GM18868 (cell line): ENCODE results near the gene PDE10A.
A peak's percentile ranks its signal among the peaks of the same experiment; 100 is the strongest.

ENCODE experiments used
- ATAC-seq: cut with Tn5 transposase; IDR thresholded peaks from one replicate; pipeline ENCODE4 v1.9.1; 2021; ENCODE audit warnings: mild to moderate bottlenecking, moderate library complexity; ENCODE audit not compliant: unreplicated experiment

PDE10A gene

DNA sequence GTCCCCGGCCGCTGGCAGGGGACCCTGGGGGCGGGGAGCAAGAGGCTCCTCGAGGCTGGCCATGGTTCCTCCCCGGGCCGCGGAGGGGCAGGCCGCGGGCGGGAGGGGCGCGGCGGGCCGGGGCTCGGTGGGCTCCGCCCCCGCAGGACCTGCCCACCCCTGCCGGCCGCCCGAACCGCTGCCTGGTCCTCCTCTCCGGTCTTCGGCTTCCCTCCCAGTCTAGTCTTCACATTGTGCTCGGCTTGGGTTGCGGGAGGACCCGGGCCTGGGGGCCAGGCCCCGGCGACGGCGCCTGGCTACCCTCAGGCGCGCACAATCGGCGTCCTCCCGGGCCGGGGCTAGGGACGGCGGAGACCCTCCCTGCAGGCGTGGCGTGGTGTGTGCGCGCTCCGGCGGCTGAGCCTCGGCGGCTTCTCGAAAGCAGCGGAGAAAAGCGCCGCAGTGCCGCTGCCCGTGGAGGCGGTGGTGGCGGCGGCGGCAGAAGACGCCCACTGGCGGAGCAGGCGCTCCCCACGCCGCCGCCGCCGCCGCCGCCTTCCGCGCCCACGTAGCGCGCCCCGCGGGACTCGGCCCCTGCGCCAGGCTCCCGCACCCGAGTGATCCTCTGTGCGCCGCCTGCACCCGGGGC lies at the start of gene PDE10A:
PDE10A (minus strand) TSS at position 493 of the 628 bp plus-strand sequence; CDS start at position 63, 430 bp downstream.
- ATAC-seq, result no peak

DNA sequence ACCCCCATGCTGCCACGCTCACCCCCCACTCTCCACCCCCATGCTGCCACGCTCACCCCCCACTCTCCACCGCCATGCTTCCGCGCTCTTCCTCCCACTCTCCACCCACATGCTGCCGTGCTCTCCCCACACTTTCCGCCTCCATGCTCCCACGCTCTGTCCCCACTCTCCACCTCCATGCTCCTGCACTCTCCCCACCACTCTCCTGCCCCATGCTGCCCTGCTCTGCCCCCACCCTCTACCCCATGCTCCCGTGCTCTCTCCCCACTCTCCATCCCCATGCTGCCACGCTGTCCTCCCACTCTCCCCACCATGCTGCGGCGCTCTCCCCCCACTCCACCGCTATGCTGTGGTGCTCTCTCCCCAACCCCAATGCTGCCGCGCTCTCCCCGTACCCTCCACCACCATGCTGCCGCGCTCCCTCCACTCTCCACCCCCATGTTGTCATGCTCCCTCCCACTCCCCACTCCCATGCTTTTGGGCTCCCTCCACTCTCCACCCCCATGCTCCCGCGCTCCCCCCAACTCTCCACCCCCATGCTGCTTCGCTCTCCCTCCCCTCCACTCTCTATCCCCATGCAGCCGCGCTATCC lies 46.0 kb upstream of the PDE10A start:
- ATAC-seq, result no peak

DNA sequence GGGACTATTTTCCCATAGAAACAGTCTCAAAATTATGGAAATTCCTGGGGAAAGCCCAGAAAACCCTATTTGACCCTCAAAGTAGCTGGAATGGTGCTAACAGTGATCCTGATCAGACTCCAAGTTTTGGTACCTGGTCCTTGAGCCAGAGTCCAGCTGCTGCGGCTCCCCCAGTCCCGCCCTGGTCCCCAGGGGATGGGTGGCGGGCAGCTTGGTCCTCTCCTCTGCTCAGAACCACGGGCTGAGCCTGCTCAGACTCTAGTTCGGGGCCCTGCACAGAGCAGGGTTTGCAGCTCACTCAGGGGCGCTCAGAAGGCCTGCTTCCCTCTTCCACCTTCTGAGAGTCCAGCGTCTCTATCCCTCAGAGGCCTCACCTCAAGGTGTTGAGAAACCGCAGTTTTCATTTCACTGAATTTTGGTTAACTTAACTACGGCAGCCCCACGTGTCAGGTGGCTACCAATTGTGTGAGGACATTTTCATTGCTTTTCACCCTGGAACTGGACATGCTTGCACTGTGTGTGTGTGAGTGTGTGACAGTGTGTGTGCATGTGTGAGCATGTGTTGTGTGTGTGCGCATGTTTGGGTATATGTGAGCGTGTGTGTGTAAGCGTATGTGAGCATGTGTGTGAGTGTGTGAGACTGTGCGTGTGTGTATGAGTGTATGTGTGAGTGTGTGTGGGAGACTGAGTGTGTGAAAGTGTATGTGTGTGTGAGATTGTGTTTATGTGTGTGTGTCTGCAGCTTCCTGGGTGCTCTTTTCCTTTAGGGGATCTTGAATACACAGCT lies 44.2 kb upstream of the PDE10A start:
- no peak for ATAC-seq

DNA sequence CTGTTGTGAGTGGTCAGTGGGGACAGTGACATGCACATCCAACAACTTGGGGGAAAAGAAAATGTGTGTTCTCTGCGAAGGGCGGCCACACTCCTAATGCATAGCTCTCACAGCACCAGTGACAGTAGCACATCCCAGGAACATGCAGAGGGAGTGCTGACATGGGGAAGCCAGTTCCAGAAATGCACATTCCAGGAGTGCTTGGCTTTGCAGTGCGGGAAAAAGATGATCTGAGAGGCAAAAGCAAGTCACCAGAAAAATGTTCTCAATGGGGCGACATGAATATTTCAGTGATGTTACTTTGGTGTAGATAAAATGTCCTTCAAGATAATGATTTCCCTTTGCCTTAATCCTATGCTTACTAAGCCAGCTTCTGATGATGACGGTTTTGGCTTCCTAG lies 42.9 kb upstream of the PDE10A start:
- no peak for ATAC-seq

DNA sequence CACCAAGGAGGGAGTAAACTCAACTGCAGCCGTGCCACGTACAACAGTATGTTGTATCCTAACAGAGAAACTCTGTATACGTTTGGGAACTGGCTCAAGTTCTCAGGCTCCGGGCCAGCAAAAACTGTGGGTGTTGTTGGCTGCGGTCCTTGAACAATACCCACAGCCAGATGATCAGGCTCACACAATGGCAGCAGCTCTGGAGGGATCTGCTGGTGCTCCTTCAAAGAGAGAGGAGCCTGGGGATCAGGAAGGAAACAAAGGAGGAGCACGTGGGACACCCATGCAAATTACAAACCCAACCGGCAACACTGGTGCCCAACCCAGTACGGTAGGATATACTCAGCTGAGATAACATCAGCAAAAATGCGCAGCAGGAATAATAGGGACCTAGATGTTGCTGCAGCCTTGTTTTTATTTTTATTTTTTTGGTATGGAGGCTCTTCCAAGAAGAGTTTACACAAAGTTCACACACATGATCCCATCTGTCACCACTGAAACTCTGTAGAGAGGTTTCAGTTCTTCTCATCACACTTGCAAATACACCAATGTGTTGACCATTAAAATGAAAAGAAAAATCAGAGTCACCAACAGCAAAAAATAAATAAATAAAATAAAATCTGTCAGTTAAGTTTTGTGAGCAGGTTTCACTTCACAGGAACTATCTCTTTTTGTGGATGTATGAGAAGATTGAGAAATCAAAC lies 41.2 kb upstream of the PDE10A start:
- peak; percentile 86 for ATAC-seq

DNA sequence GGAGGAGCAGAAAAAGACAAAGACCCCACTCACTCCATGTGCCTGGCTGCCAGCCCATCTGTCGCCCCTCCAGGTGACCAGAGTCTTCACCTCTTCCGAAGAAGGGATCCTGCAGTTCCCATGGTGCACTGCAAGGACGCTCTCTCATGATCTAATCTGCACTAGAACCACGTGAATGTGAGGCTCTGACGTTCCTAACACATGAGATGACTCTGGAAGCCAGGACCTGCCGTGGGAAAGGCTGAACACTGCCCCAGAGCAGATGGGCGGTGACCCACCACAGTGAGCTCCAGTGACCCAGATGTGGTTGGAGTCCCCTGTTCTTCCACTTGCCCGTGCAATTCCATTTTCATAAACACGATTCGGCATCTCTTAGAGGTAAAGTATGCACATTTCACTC lies 39.6 kb upstream of the PDE10A start:
- ATAC-seq, result no peak

DNA sequence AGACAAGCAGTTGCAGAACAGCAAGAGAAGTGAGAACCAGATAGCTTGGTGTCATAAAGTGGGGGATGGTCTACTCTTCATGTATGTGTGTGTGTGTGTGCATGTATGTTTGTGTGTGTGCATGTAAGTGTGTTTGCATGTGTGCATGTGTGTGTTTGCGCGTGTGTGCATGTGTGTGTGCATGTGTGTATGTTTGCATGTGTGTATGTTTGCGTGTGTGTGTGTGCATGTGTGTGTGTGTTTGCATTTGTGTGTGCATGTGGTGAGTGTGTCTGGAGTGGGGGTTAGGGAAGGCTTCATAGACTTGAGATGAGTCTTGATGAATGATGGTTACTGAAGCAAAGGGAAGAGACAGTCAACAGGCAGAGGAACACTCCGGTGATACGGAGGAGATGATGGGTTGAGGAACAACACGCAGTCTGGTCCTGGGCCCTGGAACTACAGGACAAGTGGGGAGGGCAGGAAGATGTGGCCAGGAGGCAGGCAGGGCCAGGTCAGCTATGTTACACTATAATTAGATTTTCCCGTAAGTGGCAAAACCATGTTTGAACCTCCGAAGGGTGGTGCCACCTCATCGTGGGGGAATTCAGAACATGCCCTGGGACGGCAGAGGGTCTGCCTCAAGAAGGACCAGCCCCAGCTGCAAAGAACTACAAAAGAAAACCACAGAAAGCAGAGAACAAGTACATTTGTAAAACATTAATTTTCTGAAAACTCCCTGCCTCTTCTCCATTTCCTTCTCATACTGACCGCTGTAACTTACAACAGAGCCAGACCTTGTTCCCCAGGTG lies 38.7 kb upstream of the PDE10A start:
- no peak for ATAC-seq

DNA sequence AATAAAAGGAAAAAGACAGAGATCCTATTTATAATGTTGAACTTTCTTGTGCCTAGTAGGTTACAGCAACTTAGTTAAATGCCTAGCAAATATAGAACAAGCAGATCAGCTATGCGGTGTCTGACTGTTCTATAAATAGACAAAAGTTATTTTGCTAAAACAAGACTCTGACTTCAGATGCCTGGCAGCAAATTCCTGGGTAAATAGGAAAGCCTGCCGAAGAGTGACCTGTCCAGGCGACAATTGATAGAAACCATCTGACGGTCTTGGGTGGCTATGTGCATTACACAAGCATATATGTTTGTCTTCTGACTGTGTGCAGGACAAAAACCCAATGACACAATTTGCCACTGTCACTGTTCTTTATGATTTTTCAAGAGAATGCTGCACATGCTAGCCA lies 38.0 kb upstream of the PDE10A start:
- no peak for ATAC-seq

DNA sequence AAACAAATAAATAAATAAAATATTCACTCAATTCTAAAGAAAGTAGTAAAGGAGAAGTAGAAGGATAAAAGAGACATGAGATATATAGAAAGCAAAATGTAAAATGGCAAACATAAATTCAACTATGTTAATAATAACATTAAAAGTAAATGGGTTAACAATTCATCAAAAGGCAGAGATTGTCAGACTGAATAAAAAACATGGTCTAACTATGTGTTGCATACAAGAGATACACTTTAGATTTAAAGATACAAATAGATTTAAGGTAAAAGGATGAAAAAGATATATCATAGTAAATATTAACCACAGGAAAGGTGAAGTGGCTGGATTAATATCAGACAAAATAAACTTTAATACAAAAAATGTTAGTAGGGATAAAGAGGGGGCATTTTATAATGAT lies 35.8 kb upstream of the PDE10A start:
- no peak for ATAC-seq

DNA sequence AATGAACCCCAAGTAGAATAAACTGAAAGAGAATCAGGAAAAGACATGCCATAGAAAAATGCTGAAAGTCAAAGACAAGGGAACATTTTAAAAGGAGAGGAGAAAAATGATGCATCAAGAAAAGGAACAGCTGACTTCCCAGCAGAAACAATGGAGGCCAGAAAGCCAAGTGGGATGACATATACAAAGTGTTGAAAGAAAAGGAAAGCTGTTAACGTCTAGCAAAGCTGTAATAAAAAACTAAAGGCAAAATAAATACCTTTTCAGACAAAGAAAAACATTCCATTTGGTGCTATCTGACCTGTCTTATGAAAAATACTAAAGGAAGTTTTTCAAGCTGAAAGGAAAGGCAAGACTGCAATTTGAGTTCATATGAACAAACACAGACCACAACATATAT lies 34.1 kb upstream of the PDE10A start:
- ATAC-seq, result no peak

DNA sequence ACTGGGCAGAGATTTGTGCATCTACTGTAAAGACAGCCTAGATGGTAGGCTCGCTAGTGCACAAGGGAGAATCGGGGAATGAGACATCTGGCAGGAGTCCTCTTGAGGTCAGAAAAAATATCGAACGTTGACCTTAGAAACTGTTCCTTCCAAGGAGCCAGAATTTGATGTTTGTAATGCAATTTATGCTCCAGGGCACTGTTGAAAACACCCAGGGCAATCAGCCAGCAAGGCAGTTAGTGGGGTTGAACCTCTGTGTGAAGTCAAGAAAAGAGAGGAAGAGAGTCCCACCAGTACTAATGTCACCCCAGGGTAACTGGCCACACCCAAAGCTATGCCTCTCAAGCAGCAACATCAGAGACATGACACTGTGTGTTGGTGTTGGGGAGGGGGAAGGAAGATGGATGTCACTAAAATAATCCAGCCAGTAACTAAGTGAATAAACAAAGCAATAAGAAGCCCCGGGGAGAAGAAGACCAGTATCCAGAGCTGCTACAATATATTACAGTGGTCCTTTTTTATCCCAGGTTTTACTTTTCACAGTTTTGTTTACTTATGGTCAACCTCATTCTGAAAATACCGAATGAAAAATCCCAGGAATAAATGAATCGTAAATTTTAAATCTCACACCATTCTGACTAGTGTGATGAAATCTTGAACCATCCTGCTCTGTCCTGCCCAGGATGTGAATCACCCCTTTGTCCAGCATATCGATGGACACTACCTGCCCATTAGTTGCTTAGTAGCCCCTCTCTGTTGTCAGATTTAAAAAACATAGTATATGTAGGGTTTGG lies 32.9 kb upstream of the PDE10A start:
- no peak for ATAC-seq

DNA sequence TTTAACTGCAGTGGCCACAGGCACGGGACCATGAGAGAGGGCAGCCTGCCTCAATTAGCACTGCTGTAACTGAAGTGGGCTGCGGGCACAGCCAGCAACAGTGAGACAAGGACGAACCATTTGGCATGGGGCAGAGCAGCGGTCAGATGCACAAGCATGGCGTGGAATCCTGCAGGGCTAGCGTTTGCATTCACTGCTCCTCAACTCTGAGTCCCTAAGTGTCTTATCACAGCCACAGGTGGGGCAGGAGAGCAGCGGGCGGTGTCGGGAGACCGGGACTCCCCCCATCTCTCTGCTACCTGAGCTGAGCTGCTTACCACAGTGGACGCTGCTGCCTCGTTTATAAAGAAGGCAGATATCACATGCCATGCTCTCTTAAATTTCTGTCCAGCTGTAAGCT lies 31.3 kb upstream of the PDE10A start:
- peak; percentile 45 for ATAC-seq

DNA sequence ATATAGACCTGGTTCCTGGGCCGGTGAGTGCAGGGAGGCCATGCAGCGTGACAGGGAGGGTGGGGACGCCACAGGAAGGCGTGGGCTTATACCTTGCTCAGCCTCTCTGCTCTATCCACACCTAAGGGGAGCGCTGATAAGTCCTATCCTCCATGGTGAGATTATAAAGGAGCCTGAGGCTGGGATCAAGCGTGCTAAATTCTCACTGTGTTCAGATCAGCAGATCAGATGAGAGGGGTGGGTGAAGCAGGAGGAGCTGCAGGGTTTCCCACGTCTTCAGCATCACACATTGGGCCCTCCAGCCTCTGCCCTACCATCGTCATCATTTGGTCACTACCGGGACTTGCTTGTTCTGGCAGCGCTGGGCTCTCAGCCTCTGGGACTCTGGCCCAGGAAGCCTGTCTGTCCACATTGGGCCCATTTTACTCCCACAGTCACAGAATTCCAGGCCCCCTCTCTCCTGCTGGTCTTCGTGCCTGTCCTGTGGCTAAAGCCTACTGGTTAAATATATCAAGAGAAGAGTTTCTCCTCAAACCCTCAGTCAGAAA lies 29.1 kb upstream of the PDE10A start:
- no peak for ATAC-seq

DNA sequence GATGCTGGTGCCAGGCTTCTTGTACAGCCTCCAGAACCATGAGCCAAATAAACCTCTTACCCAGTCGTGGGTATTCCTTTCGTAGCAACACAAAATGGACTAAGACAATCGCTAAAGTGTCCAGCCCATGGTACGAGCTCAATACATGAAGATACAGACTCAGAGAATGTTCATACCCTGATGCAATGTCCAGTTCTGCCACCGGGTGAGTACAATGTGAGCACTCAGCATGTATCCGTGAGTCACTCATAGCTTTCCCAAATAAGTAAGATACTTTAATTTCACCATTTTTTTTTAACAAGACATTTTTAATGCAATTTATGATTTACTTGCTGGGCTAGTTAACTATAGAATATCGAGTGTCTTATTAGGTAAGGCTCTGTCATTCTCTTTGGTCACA lies 26.7 kb upstream of the PDE10A start:
- ATAC-seq, result no peak

DNA sequence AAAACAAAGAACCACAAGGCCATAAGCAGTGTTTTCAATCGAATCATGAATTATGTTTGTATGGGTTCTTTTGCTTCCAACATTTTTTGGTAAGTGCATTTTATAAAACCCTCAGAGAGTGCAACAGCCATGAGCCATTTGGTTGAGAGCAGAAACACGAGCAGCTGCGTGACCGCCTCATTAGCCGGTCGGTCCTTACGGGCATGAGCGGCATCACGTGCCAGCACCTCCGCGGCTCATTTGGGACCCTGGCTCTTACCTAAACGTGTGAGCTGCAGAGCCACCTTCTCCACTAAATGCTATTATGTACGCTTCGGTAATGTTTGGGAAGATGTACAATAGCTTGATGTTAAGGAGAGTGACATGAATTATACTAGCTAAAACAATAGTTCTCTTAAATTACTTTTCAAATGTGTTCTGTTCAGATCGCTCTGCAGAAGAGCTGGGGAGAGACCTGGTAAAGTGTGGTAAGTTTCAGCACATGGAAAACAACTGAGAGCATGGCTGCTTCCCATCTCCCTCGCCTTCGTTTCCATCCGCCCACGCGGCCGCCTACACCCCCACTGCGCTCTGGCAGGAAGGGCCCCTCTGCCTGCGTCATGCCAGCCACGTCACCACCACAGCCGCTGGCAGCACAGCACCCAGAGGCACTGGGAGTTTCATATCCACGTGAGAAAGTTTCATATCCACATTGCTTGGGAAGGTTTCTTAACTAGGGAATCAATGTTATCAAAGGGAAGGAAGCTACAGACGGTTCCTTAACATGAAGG lies 23.7 kb upstream of the PDE10A start:
- no peak for ATAC-seq

DNA sequence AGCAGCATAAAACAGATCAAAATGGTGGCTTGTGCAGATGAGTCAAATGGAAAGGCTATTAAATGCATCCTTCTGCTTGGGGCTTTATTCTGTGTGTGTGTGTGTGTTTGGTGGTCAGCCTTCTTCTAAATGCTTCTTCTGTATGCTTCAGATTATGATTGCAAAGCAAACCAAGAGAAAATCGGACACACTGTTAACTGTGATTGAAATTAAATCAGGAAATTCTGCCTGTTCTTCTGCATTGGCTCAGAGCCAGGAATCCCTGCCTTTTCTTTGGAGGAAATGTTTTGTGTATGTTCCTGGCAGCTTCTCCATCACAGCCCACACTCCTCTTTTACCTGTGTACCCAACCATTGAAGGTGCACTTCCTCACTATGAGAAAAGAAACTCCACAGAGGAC lies 22.3 kb upstream of the PDE10A start:
- ATAC-seq, result no peak

DNA sequence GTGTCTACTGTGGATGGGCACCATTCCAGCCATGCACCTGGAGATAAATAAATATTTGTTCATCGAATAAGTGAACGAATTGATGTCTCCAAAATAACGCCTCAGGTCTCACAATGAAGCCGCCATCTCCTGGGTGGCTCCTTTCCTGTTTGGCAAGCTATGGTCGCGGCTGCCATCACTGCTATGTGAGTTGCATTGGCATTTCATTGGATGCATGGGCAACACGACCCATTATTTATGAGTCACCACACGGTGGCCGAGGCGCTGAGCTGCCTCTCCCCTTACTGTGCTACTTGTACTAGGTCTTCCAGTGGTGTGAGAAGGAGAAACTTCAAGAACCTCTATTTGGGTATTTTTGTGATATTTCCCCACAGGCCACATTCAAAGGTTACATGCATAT lies 21.3 kb upstream of the PDE10A start:
- no peak for ATAC-seq

DNA sequence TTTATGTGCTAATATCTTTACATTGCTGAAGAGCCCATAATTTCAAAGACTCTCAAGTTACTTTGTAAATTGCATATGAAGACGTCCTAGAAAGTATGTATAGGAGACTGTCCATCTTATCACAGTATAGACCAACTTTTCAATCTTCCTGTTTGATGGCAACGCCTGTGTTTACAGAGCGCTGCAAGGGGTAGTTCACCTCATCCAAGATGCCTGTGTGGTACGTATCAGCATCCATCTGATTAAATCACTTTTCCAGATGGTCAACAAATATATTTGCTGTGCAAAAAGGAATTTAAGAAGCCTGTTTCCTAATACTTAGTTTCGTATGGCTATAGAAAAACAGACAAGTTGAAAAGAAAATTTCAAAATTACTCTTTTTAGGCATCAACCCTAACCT lies 17.9 kb upstream of the PDE10A start:
- no peak for ATAC-seq

DNA sequence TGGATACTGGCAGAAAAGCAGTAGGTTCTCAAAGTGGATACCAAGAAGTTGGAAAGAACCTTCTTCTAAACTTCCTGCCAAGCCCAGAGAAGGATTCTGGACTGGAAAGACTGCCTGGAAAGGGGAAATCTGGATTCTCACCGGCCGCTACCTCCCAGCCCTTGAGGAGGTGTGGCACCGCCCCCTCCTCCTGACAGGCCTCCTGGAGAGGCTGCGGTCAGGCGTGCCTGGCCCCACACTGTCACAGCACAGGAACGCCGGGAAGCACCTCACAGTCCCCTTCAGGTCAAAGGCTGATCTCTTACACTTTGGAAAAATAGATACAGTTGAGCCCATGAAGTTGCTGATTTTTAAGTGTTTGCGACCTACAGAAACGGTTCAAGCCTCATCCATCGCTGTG lies 16.3 kb upstream of the PDE10A start:
- ATAC-seq, result no peak
